B cell (primary cell): ENCODE data around the gene LMNTD1. TPM values are rescaled to one million over a fixed set of nuclear protein-coding genes. Genes with fewer than 3 reads are reported as not detected.
"Not testable (repeated sequence)": the region's sequence is repeated elsewhere in the genome, so short reads cannot be mapped to it uniquely, and the experiment has no call there.

Source experiments
- ATAC-seq: fragments of 200-7000 bp; cut with Tn5 transposase; one replicate; pipeline ENCODE4 v1.10.0; 2021; ENCODE audit warnings: low read depth, mild to moderate bottlenecking, moderate number of reproducible peaks, moderate library complexity
- CTCF ChIA-PET: fragments of 350-600 bp; sonication (Branson Sonifier 250); formaldehyde crosslinking; loops from one replicate; lab custom pipeline; 2021; ENCODE audit warnings: antibody characterized with exemption, inconsistent platforms; lab: Charles Lee
- POLR2A ChIA-PET: fragments of 350-600 bp; sonication (Branson Sonifier 250); formaldehyde crosslinking; loops from one replicate; lab custom pipeline; 2021; ENCODE audit warnings: antibody characterized with exemption; lab: Charles Lee
- DNase-seq: peaks from one replicate; pipeline ENCODE4 v3.0.0; 2013
- H2AFZ ChIP-seq: 2 replicates; pipeline ENCODE4 v1.6.1; 2012; ENCODE audit warnings: mild to moderate bottlenecking, low read depth, low read length; ENCODE audit not compliant: insufficient read depth, poor library complexity, severe bottlenecking
- H3K27ac ChIP-seq, 2 donors: 1 replicate in 1 of 2; 2 replicates in 1 of 2; pipeline ENCODE4 v1.5.1; 2012 to 2013; ENCODE audit warnings: low read length in 2 of 2, mild to moderate bottlenecking in 2 of 2, moderate library complexity in 1 of 2
- H3K27me3 ChIP-seq, 4 experiments: fragments of 200-600 bp in 1 of 4; sonication (generic) in 1 of 4; replicated peaks in 1 of 4; 1 replicate in 2 of 4; 2 replicates in 2 of 4; pipeline versions ENCODE4 v1.6.1 to v1.7.0; 2013 to 2016; ENCODE audit warnings: low read length in 3 of 4, mild to moderate bottlenecking in 2 of 4, mixed read lengths in 1 of 4, moderate library complexity in 1 of 4; ENCODE audit not compliant: insufficient read depth in 4 of 4, control insufficient read depth in 3 of 4; ENCODE audit errors: control extremely low read depth in 1 of 4
- H3K36me3 ChIP-seq, 2 experiments: replicated peaks in 1 of 2; 1 replicate in 1 of 2; 2 replicates in 1 of 2; pipeline versions ENCODE4 v1.6.1 to v1.7.1; 2013; ENCODE audit warnings: low read length in 1 of 2; ENCODE audit not compliant: insufficient read depth in 2 of 2, control insufficient read depth in 1 of 2; ENCODE audit errors: control extremely low read depth in 1 of 2, extremely low read depth in 1 of 2
- H3K4me1 ChIP-seq, 2 donors: fragments of 200-600 bp in 1 of 2; sonication (generic) in 1 of 2; 1 replicate in 1 of 2; 2 replicates in 1 of 2; pipeline versions ENCODE4 v1.5.1 to v1.6.1; 2013 to 2017; ENCODE audit warnings: low read length in 2 of 2; ENCODE audit not compliant: control insufficient read depth in 2 of 2, insufficient read depth in 2 of 2
- H3K4me2 ChIP-seq: replicated peaks from 2 replicates; pipeline ENCODE3; 2012; ENCODE audit warnings: mild to moderate bottlenecking, low read depth, low read length; ENCODE audit not compliant: poor library complexity, severe bottlenecking
- H3K4me3 ChIP-seq, 5 experiments: fragments of 200-600 bp in 1 of 5; sonication (generic) in 1 of 5; 1 replicate in 3 of 5; 2 replicates in 2 of 5; pipeline versions ENCODE4 v1.5.1 to v1.7.0; 2011 to 2016; ENCODE audit warnings: low read length in 4 of 5, mild to moderate bottlenecking in 4 of 5, low read depth in 2 of 5, control low read depth in 1 of 5, moderate library complexity in 1 of 5; ENCODE audit not compliant: insufficient read depth in 1 of 5; ENCODE audit errors: control extremely low read depth in 1 of 5, extremely low read depth in 1 of 5
- H3K79me2 ChIP-seq: fragments of 200-600 bp; sonication (generic); one replicate; pipeline ENCODE4 v1.6.0; 2016; ENCODE audit warnings: low read length; ENCODE audit not compliant: control insufficient read depth, insufficient read depth
- H3K9ac ChIP-seq: fragments of 200-600 bp; sonication (generic); 2 replicates; pipeline ENCODE4 v1.6.1; 2017; ENCODE audit warnings: mild to moderate bottlenecking, low read length, moderate library complexity
- H3K9me3 ChIP-seq, 3 donors: one replicate each; pipeline versions ENCODE4 v1.6.1 to v1.7.1; 2013; ENCODE audit warnings: low read length in 2 of 3; ENCODE audit not compliant: control insufficient read depth in 2 of 3, insufficient read depth in 1 of 3; ENCODE audit errors: control extremely low read depth in 1 of 3
- H4K20me1 ChIP-seq: 2 replicates; pipeline ENCODE4 v1.6.0; 2012; ENCODE audit warnings: mild to moderate bottlenecking, low read length; ENCODE audit not compliant: insufficient read depth, control insufficient read depth, poor library complexity, severe bottlenecking
- H3K27ac Mint-ChIP-seq: one replicate; pipeline ENCODE4 v1.8.0; 2021; ENCODE audit warnings: mixed read lengths
- H3K27me3 Mint-ChIP-seq: one replicate; pipeline ENCODE4 v1.8.0; 2021; ENCODE audit warnings: mixed read lengths
- H3K4me1 Mint-ChIP-seq: one replicate; pipeline ENCODE4 v1.8.0; 2021; ENCODE audit warnings: mixed read lengths
- H3K4me3 Mint-ChIP-seq: one replicate; pipeline ENCODE4 v1.8.0; 2021; ENCODE audit warnings: mixed read lengths
- H3K9me3 Mint-ChIP-seq: one replicate; pipeline ENCODE4 v1.8.0; 2022; ENCODE audit warnings: mixed read lengths; ENCODE audit not compliant: insufficient read depth
- EZH2 ChIP-seq: IDR thresholded peaks from 2 replicates; pipeline ENCODE4 v1.6.1; 2012; ENCODE audit warnings: borderline replicate concordance, low read depth, mild to moderate bottlenecking, moderate library complexity, low read length; ENCODE audit not compliant: insufficient read depth, poor library complexity, severe bottlenecking
- WGBS: methylation state at CpG from one replicate; pipeline ENCODE4 v1.1.5; 2013; ENCODE audit warnings: missing lambda C conversion rate; ENCODE audit not compliant: insufficient coverage; 5-methylcytosine and 5-hydroxymethylcytosine counted together
- intact Hi-C: fragments of 100-400 bp; cut with micrococcal nuclease; formaldehyde crosslinking; loops from one replicate; pipeline ENCODE4 v1.10.0; 2022
- polyA plus RNA-seq: library from polyadenylated mRNA; depleted of rRNA; stranded (reverse); fragments of >200 nt; gene quantifications from 2 replicates; pipeline ENCODE4 v1.2.3, GENCODE V29; 2012
- small RNA-seq: library from RNA; depleted of rRNA; stranded (forward); fragments of <200 nt; gene quantifications from one replicate; pipeline ENCODE3, GENCODE V24; 2012; ENCODE audit warnings: low replicate concordance, low read depth; ENCODE audit not compliant: insufficient read length
- total RNA-seq, 2 donors: library from RNA; stranded (reverse); fragments of 120-200 nt in 1 of 2; gene quantifications; 1 replicate in 1 of 2; 2 replicates in 1 of 2; pipeline versions ENCODE4 v1.2.3 to v1.2.4, GENCODE V29; 2013 to 2022
- TF ChIP-seq, protein P1 (sequence below): fragments of 200-600 bp; IDR thresholded peaks from one replicate; pipeline ENCODE4 v1.8.0; 2022; ENCODE audit warnings: antibody characterized with exemption, mild to moderate bottlenecking

The LMNTD1 gene
- total and polyA plus RNA-seq, 2 donors (not counting 1 experiment from before 2014, with no cell fraction given): not detected

DNA sequence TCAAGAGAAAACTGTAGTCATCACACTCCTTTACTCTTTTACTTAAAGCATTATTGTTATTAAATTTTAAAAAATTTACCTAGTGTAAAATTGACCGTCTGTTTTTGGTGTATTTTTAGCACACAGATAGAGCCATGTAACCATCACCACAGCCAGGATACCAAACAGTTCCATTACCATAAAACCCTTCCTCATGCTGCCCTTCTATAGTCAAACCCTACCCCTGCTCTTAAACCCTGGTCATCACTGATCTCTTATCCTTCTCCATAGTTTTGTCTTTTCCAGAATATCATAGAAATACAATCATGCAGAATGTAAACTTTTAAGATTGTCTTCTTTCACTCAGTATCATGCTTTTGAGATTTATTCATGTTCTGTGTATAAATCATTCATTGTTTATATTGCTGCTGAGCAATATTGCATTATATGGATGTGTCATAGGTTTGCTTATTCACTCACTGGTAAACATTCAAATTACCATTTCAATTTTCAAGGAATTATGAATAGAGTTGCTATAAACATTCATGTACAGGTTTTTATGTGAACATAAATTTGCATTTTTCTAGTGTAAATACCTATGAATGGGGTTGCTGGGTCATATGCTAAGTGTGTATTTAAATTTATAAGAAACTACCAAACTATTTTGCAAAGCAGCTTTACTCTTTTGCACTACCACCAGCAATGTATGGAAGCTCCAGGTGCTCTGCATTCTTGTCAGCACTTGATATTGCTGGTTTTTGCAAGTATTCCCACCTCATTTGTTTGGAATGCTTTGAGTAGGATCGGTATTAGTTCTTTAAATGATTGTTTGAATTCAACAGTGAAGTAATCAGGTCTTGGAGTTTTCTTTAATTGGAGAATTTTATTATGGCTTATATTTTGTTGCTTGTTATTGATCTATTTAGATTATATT is 125.5 kb downstream of the LMNTD1 start:
- DNase-seq (no peak), ATAC-seq (no peak)
- Histone ChIP-seq H3K4me3 (no peak overlapping the region), H2AFZ (no peak overlapping the region), H3K4me1 (no peaks in the 10 kb centered on the region), H3K79me2 (no peaks in the 10 kb centered on the region), H3K9ac (no peak overlapping the region), H3K27me3 (no peaks in the 10 kb centered on the region), H3K27ac (no peak overlapping the region), H4K20me1 (no peaks in the 10 kb centered on the region), H3K4me2 (no peak overlapping the region), H3K36me3 (no peaks in the 10 kb centered on the region), H3K9me3 (no peaks in the 10 kb centered on the region)
- intact Hi-C loops: no loop called here
- Mint-ChIP-seq H3K27ac (no peak overlapping the region), H3K4me3 (no peak overlapping the region), H3K9me3 (no peaks in the 10 kb centered on the region), H3K27me3 (no peaks in the 10 kb centered on the region), H3K4me1 (no peaks in the 10 kb centered on the region)
- WGBS: no CpG with 5 or more reads among the region's 2 CpGs
- CTCF ChIA-PET: no interaction called here
- POLR2A ChIA-PET: no interaction called here
- TF ChIP-seq EZH2: no peak
- TF ChIP-seq, protein P1, sequence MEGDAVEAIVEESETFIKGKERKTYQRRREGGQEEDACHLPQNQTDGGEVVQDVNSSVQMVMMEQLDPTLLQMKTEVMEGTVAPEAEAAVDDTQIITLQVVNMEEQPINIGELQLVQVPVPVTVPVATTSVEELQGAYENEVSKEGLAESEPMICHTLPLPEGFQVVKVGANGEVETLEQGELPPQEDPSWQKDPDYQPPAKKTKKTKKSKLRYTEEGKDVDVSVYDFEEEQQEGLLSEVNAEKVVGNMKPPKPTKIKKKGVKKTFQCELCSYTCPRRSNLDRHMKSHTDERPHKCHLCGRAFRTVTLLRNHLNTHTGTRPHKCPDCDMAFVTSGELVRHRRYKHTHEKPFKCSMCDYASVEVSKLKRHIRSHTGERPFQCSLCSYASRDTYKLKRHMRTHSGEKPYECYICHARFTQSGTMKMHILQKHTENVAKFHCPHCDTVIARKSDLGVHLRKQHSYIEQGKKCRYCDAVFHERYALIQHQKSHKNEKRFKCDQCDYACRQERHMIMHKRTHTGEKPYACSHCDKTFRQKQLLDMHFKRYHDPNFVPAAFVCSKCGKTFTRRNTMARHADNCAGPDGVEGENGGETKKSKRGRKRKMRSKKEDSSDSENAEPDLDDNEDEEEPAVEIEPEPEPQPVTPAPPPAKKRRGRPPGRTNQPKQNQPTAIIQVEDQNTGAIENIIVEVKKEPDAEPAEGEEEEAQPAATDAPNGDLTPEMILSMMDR: no peak

DNA sequence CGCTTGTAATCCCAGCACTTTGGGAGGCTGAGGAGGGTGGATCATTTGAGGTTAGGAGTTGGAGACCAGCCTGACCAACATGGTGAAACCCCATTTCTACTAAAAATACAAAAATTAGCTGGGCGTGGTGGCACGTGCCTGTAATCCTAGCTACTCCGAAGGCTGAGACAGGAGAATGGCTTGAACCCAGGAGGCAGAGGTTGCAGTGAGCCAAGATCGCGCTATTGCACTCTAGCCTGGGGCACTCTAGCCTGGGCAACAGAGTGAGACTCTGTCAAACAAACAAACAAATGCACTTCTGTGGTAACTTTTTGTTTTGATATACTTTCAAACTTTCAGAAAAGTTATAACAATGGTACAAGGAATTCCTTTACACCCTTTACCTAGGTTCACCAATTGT is 126.3 kb downstream of the LMNTD1 start:
- H3K27ac Mint-ChIP-seq, H3K27me3 ChIP-seq, H3K27me3 Mint-ChIP-seq, DNase-seq, POLR2A ChIA-PET, H3K4me1 ChIP-seq, H3K4me2 ChIP-seq, H3K4me3 Mint-ChIP-seq, H3K4me3 ChIP-seq, H3K79me2 ChIP-seq, H3K9me3 ChIP-seq, H3K9me3 Mint-ChIP-seq, H3K27ac ChIP-seq, H3K4me1 Mint-ChIP-seq, H2AFZ ChIP-seq, ATAC-seq, H3K36me3 ChIP-seq, H3K9ac ChIP-seq, intact Hi-C loops, H4K20me1 ChIP-seq: not testable (repeated sequence)
- CTCF ChIA-PET: interaction anchor here (5.0 kb wide), 1 partner anchor 9 kb away, joined by 39 read pairs; no protein-coding TSS in a partner anchor
- whole genome bisulfite sequencing: 89% methylated on average over 3 of the region's 6 CpGs

Small RNA genes lying within 50 kb of the gene (small RNA-seq; reads per million reads assigned to genes)
- gene TUBB4BP1: not detected
